Endothelial cell of umbilical vein (primary cell): Measurements from ENCODE around the gene CCDC187. TPM values are rescaled to one million over a fixed set of nuclear protein-coding genes. Genes with fewer than 3 reads are reported as not detected.

Source experiments
- BruUV-seq: library from RNA; stranded (reverse); fragments of 400-500 nt; replicated peaks from 2 replicates; lab custom pipeline; 2021; lab: Mats Ljungman, UMichigan
- CTCF ChIA-PET: fragments of 300-600, 350-600 bp; sonication (Branson Sonifier 250); formaldehyde crosslinking; loops from one replicate; lab custom pipeline; 2021; ENCODE audit warnings: antibody characterized with exemption, inconsistent platforms; lab: Charles Lee
- POLR2A ChIA-PET: fragments of 300-600, 350-600 bp; sonication (Branson Sonifier 250); formaldehyde crosslinking; loops from one replicate; lab custom pipeline; 2021; ENCODE audit warnings: antibody characterized with exemption, inconsistent platforms; lab: Charles Lee
- DNase-seq: peaks from one replicate; pipeline ENCODE4 v3.0.0-alpha.2; 2011; ENCODE audit warnings: low read depth, low spot score
- FAIRE-seq: peaks from 2 replicates; lab custom pipeline; 2011; peaks lifted over from hg19 to GRCh38; lab: Jason Lieb, UNC
- H2AFZ ChIP-seq: 2 replicates; pipeline ENCODE4 v1.6.0; 2012; ENCODE audit warnings: low read depth, low read length, control low read depth, inconsistent platforms
- H3K27ac ChIP-seq: 2 replicates; pipeline ENCODE4 v1.5.1; 2011; ENCODE audit warnings: low read depth, mild to moderate bottlenecking, control low read depth, low read length, moderate library complexity; ENCODE audit not compliant: insufficient read depth
- H3K27me3 ChIP-seq, 2 experiments: 2 replicates each; pipeline versions ENCODE4 v1.6.0 to v1.6.1; 2011; ENCODE audit warnings: low read length in 2 of 2, mixed read lengths in 1 of 2; ENCODE audit not compliant: control insufficient read depth in 2 of 2, insufficient read depth in 2 of 2
- H3K36me3 ChIP-seq, 2 experiments: 2 replicates in 1 of 2; 3 replicates in 1 of 2; pipeline ENCODE4 v1.5.1; 2011; ENCODE audit warnings: low read length in 2 of 2, mild to moderate bottlenecking in 1 of 2, moderate library complexity in 1 of 2; ENCODE audit not compliant: control insufficient read depth in 2 of 2, insufficient read depth in 2 of 2; ENCODE audit errors: extremely low read depth in 1 of 2
- H3K4me1 ChIP-seq: 3 replicates; pipeline ENCODE4 v1.5.1; 2011; ENCODE audit warnings: mild to moderate bottlenecking, low read length; ENCODE audit not compliant: control insufficient read depth, insufficient read depth; ENCODE audit errors: extremely low read depth
- H3K4me2 ChIP-seq: 2 replicates; pipeline ENCODE4 v1.6.1; 2011; ENCODE audit warnings: low read length, control low read depth, mixed read lengths; ENCODE audit not compliant: insufficient read depth
- H3K4me3 ChIP-seq, 3 experiments: fragments of 200-600 bp in 1 of 3; sonication (generic), shearing (Covaris generic) in 1 of 3; replicated peaks in 1 of 3; 2 replicates each; pipeline ENCODE4 v1.5.1; 2011 to 2016; ENCODE audit warnings: control low read depth in 3 of 3, low read length in 3 of 3, mild to moderate bottlenecking in 2 of 3, inconsistent platforms in 1 of 3, low read depth in 1 of 3, moderate library complexity in 1 of 3; ENCODE audit not compliant: insufficient read depth in 1 of 3
- H3K79me2 ChIP-seq: 2 replicates; pipeline ENCODE4 v1.6.0; 2012; ENCODE audit warnings: low read length, inconsistent platforms; ENCODE audit not compliant: control insufficient read depth, insufficient read depth
- H3K9ac ChIP-seq: replicated peaks from 2 replicates; pipeline ENCODE3; 2011; ENCODE audit warnings: low read length, control low read depth; ENCODE audit not compliant: insufficient read depth; ENCODE audit errors: extremely low read depth
- H3K9me1 ChIP-seq: replicated peaks from 3 replicates; pipeline ENCODE4 v1.6.0; 2011; ENCODE audit warnings: mild to moderate bottlenecking, low read length; ENCODE audit not compliant: control insufficient read depth, insufficient read depth; ENCODE audit errors: extremely low read depth
- H3K9me3 ChIP-seq: replicated peaks from 2 replicates; pipeline ENCODE4 v1.5.1; 2012; ENCODE audit warnings: low read length, inconsistent platforms; ENCODE audit not compliant: control insufficient read depth, insufficient read depth
- H4K20me1 ChIP-seq: replicated peaks from 2 replicates; pipeline ENCODE3; 2011; ENCODE audit warnings: mild to moderate bottlenecking, low read length; ENCODE audit not compliant: control insufficient read depth, insufficient read depth; ENCODE audit errors: extremely low read depth
- CTCF ChIP-seq, 2 donors: IDR thresholded peaks; 1 replicate in 1 of 2; 2 replicates in 1 of 2; pipeline ENCODE4 v1.5.1; 2011; ENCODE audit warnings: low read length in 2 of 2, mild to moderate bottlenecking in 2 of 2, moderate library complexity in 2 of 2, control low read depth in 1 of 2, inconsistent platforms in 1 of 2, low read depth in 1 of 2; ENCODE audit not compliant: insufficient read depth in 1 of 2; ENCODE audit errors: extremely low read depth in 1 of 2
- EZH2 ChIP-seq: IDR thresholded peaks from 2 replicates; pipeline ENCODE4 v1.6.1; 2012; ENCODE audit warnings: borderline replicate concordance, low read depth, mild to moderate bottlenecking, moderate library complexity, low read length, inconsistent platforms; ENCODE audit not compliant: severe bottlenecking
- FOS ChIP-seq: IDR thresholded peaks from 2 replicates; pipeline ENCODE4 v1.6.1; 2011; ENCODE audit warnings: mild to moderate bottlenecking, low read length, moderate library complexity, borderline replicate concordance; ENCODE audit not compliant: insufficient read depth
- GATA2 ChIP-seq: IDR thresholded peaks from 2 replicates; pipeline ENCODE4 v1.7.0; 2011; ENCODE audit warnings: low read depth, mild to moderate bottlenecking, moderate library complexity, mixed read lengths, low read length; ENCODE audit not compliant: insufficient read length, insufficient read depth
- JUN ChIP-seq: IDR thresholded peaks from 2 replicates; pipeline ENCODE4 v1.6.1; 2011; ENCODE audit warnings: borderline replicate concordance, low read depth; ENCODE audit not compliant: insufficient read length, insufficient read depth
- MAX ChIP-seq: IDR thresholded peaks from 2 replicates; pipeline ENCODE4 v1.6.1; 2011; ENCODE audit not compliant: insufficient read depth, insufficient read length
- MYC ChIP-seq: IDR thresholded peaks from one replicate; pipeline ENCODE4 v1.6.1; 2011; ENCODE audit warnings: mild to moderate bottlenecking, low read depth, low read length
- POLR2A ChIP-seq: IDR thresholded peaks from 2 replicates; pipeline ENCODE4 v1.6.1; 2012; ENCODE audit warnings: low read depth, mild to moderate bottlenecking, control low read depth, low read length
- POLR2AphosphoS5 ChIP-seq: IDR thresholded peaks from 2 replicates; pipeline ENCODE4 v1.6.1; 2012; ENCODE audit warnings: low read depth, mild to moderate bottlenecking, control low read depth, low read length, moderate library complexity; ENCODE audit not compliant: insufficient read depth
- dilution Hi-C: fragments of 300-500 bp; cut with MboI; formaldehyde crosslinking; loops from one replicate; pipeline ENCODE4 v1.15.0; 2019; ENCODE audit warnings: low sequenced_read_pairs; ENCODE audit not compliant: extremely low pct_ligation_motif_present
- intact Hi-C: fragments of 100-400 bp; cut with micrococcal nuclease; formaldehyde crosslinking; loops from one replicate; pipeline ENCODE4 v1.10.0; 2022
- polyA plus RNA-seq, 4 experiments: library from polyadenylated mRNA; depleted of rRNA in 3 of 4; stranded (reverse) in 3 of 4; unstranded in 1 of 4; fragments of >200 nt; gene quantifications; 2 replicates each; pipeline versions ENCODE4 v1.2.1 to v1.2.3, GENCODE V29; 2011 to 2012; ENCODE audit warnings: missing spikeins in 1 of 4
- total RNA-seq: library from RNA; stranded (reverse); gene quantifications from 2 replicates; pipeline ENCODE4 v1.2.3, GENCODE V29; 2021

The CCDC187 gene
- total and polyA plus RNA-seq, 2 donors (not counting 3 experiments of a cell fraction or from before 2014, with no cell fraction given), result not detected

DNA sequence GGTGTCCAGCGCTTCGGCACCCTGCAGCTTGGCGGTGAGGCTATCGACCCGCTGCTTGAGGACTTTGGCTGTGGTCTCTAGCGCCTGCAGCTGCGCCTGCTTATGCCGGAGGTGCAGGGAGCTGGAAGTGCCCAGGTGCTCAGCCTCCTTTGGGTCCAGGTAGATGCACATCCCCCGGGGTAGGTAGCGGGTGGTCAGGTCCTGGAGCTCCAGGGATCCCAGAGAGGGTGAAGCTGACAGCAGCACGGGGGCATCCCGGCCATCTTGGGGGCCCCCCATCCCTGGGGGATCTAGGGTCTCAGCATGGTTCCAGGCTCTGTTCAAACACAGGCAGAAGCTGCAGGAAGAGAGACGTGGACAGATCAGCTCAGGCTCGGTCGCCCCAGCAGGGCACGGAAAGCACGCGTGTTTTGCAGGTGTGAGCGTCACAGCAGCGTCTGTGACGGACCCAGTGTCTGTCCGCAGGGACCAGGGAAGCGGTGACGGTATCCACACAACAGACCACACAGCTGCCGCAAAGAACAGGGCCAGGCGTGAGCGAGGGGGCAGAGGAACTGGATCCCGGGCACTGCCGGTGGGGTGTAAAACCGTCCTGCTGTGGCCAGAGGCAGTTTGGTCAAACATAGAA lies 17.4 kb downstream of the CCDC187 start:
- Histone ChIP-seq H3K9ac (no peak overlapping the region), H3K4me1 (no peaks in the 10 kb centered on the region), H3K9me3 (no peaks in the 10 kb centered on the region), H3K79me2 (no peaks in the 10 kb centered on the region), H3K4me2 (no peak overlapping the region), H3K36me3 (no peaks in the 10 kb centered on the region), H3K27me3 (no peaks in the 10 kb centered on the region), H3K4me3 (no peak overlapping the region), H4K20me1 (no peaks in the 10 kb centered on the region), H3K9me1 (no peaks in the 10 kb centered on the region), H3K27ac (no peak overlapping the region), H2AFZ (no peak overlapping the region)
- intact Hi-C loops (loop anchor here (10.0 kb wide), 2 partner anchors 322 to 682 kb away; partner anchors contain the start of gene UBAC1), dilution Hi-C loops (no loop called here)
- POLR2A ChIA-PET, result no interaction called here
- no peak for FAIRE-seq
- TF ChIP-seq CTCF (IDR thresholded peaks at IDR 0.05; ENCODE audit: extremely low read depth in 1 of 2, insufficient read depth in 1 of 2, low read depth in 1 of 2, low read length in 2 of 2) (no peak), EZH2 (no peak), MAX (no peak), GATA2 (no peak), MYC (no peak), POLR2AphosphoS5 (no peak), FOS (no peak), JUN (no peak), POLR2A (no peak)
- no TSS peak for BruUV-seq
- CTCF ChIA-PET, result no interaction called here
- no peak for DNase-seq
